ENCODE measurements around the gene MGLL. TPM values are rescaled to one million over a fixed set of nuclear protein-coding genes. Genes with fewer than 3 reads are reported as not detected.

The MGLL gene
- total RNA-seq, 4 donors from 2014 or later, result 12.6 to 44.8 (median 32.3) TPM

DNA sequence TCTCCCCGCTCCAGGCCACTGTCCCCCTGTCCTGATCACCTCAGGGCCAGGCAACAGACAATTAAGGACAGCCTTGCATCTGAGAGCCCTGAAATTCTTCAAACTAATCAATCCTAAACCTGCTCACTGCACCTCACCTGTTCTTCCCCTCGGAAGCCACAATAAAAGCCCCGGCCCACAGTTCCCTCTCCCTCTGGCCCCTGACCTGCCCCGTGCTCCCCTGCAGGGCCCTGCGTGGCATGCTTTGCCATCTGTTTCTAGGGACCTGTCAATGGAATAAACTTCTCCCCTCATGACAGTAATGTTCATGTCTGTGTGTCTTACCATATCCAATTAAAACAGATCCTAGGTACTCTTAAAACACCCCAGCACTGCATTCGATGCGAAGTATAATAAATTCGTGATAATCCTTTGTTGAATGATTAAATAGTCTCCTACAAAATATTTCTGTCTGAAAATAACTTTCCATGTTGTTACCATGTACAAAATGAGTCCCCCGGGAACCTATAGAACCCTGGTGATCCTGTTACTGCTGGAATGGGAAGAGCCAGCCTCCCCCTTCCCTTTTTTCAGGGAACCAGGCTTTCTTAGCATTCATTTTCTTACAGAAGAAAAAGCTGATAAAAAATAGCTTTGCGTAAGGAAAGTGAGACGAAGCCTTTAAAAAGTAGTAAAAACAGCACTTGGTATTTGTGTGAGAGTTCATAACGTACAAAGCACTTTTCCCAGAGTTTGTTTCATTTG lies 90.6 kb downstream of the MGLL start:
- no peak overlapping the region for H3K27ac ChIP-seq
- H3K36me3 ChIP-seq, result no peaks in the 10 kb centered on the region
- intact Hi-C loops (cut with DNase I; ENCODE audit: low total_unique reads), result no loop called here
- DNase-seq, result no peak
- TF ChIP-seq, protein P1, sequence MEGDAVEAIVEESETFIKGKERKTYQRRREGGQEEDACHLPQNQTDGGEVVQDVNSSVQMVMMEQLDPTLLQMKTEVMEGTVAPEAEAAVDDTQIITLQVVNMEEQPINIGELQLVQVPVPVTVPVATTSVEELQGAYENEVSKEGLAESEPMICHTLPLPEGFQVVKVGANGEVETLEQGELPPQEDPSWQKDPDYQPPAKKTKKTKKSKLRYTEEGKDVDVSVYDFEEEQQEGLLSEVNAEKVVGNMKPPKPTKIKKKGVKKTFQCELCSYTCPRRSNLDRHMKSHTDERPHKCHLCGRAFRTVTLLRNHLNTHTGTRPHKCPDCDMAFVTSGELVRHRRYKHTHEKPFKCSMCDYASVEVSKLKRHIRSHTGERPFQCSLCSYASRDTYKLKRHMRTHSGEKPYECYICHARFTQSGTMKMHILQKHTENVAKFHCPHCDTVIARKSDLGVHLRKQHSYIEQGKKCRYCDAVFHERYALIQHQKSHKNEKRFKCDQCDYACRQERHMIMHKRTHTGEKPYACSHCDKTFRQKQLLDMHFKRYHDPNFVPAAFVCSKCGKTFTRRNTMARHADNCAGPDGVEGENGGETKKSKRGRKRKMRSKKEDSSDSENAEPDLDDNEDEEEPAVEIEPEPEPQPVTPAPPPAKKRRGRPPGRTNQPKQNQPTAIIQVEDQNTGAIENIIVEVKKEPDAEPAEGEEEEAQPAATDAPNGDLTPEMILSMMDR (IDR thresholded peaks at IDR 0.05), result no peak
- TF ChIP-seq POLR2A (IDR thresholded peaks at IDR 0.05), result no peak
- H3K4me3 ChIP-seq, result no peak overlapping the region
- peaks cover 0 to 6% of the 10 kb centered on the region in 2 donors for H3K4me1 ChIP-seq
- H3K9me3 ChIP-seq, result no peaks in the 10 kb centered on the region
- H3K27me3 ChIP-seq, result no peaks in the 10 kb centered on the region

DNA sequence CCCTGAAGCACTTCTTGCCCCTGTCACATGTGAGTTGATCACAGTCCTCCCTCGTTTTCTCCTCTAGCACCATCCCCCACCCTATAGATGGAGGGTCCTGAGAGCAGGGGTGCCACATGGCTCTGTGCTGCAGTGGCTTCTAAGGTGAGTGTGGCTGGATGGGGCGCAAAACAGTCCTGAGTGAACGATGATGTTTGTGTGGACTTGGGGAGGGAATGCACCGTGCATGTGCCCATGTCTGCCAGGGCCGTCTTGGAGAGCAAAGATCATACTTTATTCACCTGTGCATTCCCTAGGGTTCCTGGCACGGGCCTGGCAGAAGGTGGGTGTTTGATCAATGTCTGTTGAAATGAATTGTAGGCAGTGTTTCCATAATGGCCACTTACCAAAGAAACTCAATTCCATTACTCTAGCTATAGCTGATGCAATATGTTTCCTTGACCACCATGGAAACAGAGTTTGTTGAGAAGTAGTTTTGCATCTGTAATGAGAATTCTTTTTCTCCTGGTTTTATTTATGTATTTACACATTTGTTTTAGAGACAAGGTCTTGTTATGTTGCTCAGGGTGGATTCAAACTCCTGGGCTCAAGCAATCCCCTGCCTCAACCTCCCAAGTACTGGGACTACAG lies 91.5 kb downstream of the MGLL start:
- H3K27me3 ChIP-seq, result no peaks in the 10 kb centered on the region

DNA sequence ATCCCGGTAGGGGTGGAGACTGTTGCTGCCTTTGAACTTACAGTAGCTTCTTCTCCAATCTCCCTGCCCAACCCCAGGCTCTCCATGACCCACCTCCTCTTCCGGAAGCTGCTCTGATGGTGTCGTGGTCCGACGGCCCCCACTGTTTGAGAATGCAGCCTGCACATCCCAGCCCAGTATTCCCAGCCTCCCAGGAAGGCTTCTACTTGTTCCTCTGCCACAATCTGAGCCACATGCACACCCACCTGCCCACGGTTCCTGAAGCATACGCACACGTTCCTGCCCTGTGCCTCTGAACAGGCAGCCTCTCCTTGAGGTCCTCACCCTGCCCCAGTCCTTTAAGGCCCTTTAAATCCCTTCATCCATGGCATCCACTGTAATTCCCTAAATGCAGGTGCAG lies 92.1 kb downstream of the MGLL start:
- DNase-seq, result no peak
- H3K9me3 ChIP-seq, result no peaks in the 10 kb centered on the region
- intact Hi-C loops (cut with DNase I; ENCODE audit: low total_unique reads), result no loop called here
- no peak for TF ChIP-seq POLR2A (IDR thresholded peaks at IDR 0.05)
- TF ChIP-seq, protein P1 (IDR thresholded peaks at IDR 0.05), result no peak
- H3K36me3 ChIP-seq, result no peaks in the 10 kb centered on the region
- no peaks in the 10 kb centered on the region for H3K27me3 ChIP-seq
- no peak overlapping the region for H3K27ac ChIP-seq
- no peak overlapping the region for H3K4me3 ChIP-seq
- H3K4me1 ChIP-seq, result peaks cover 0 to 6% of the 10 kb centered on the region in 2 donors

More for the DNA sequence above, 91.5 kb downstream of the MGLL start:
- Histone ChIP-seq H3K4me1 (peaks cover 0 to 6% of the 10 kb centered on the region in 2 donors), H3K27ac (no peak overlapping the region), H3K36me3 (no peaks in the 10 kb centered on the region), H3K9me3 (no peaks in the 10 kb centered on the region), H3K4me3 (no peak overlapping the region)
- intact Hi-C loops (cut with DNase I; ENCODE audit: low total_unique reads), result no loop called here
- TF ChIP-seq, protein P1 (IDR thresholded peaks at IDR 0.05), result no peak
- no peak for TF ChIP-seq POLR2A (IDR thresholded peaks at IDR 0.05)
- DNase-seq, result no peak

DNA sequence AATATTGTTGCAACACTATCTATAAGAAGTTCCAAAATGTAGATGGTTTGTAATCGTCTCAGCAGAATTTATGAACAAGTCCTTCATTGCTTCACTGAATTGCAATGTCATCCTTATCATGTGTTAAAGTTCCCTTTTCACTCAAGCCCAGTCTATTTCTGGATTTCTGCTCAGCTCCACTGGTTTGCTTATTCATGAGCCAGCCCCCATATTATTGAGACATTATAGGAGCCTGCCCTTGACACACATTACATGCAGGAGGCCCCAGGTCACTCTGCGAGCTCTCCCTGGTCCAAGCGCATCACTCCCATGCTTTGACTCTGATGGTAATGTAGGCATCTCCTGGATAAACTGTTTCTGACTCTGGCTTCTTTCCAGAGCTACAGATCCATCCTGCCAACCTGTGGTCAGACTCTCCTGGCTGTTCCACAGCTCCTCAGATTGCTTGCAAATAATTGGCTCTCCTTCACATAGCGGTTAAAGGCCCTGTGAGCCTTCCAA lies 92.7 kb downstream of the MGLL start:
- TF ChIP-seq, protein P1 (IDR thresholded peaks at IDR 0.05), result no peak
- H3K4me3 ChIP-seq, result no peak overlapping the region
- no peaks in the 10 kb centered on the region for H3K36me3 ChIP-seq
- intact Hi-C loops (cut with DNase I; ENCODE audit: low total_unique reads), result no loop called here
- no peaks in the 10 kb centered on the region for H3K27me3 ChIP-seq
- no peaks in the 10 kb centered on the region for H3K9me3 ChIP-seq
- DNase-seq, result no peak
- H3K27ac ChIP-seq, result no peak overlapping the region
- peaks cover 0 to 4% of the 10 kb centered on the region in 2 donors for H3K4me1 ChIP-seq

DNA sequence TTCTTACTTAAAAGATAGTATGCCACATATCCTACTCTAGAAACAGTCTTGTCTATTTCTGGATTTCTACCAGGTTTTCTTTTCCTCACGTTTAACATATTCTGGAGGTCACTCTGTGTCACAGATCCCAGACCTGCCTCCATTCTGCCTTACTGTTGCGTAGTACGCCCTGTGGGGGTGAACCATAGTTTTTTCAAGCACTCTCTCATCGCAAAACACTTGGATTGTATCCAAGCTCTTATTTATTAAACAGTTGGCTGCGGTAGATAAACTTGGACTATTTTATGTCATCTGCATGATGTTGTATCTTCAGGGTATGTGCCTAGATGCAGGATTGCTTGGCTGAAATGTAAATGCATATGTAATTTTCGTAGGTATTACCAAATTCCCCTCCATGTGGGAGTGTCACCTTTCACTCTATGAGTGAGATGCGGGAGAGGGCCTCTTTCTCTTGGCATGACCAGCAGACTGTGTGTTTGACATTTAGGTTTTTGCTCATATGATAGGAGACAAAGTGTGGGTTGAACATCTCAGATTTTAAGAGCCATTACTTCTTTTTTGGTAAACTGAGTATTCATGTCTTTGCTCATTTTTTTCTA lies 93.8 kb downstream of the MGLL start:
- no peak for DNase-seq
- Histone ChIP-seq H3K36me3 (no peaks in the 10 kb centered on the region), H3K9me3 (no peaks in the 10 kb centered on the region), H3K4me1 (no peaks in the 10 kb centered on the region), H3K27me3 (no peaks in the 10 kb centered on the region), H3K4me3 (no peak overlapping the region), H3K27ac (no peak overlapping the region)
- intact Hi-C loops (cut with DNase I; ENCODE audit: low total_unique reads), result no loop called here
- TF ChIP-seq, protein P1 (IDR thresholded peaks at IDR 0.05), result no peak
- TF ChIP-seq POLR2A (IDR thresholded peaks at IDR 0.05), result no peak
